ENCODE measurements around the gene TMEM42. TPM values are rescaled to one million over a fixed set of nuclear protein-coding genes. Genes with fewer than 3 reads are reported as not detected.

TMEM42 gene
- total RNA-seq, 4 donors from 2014 or later: 4.3 to 9.2 (median 7.0) TPM

DNA sequence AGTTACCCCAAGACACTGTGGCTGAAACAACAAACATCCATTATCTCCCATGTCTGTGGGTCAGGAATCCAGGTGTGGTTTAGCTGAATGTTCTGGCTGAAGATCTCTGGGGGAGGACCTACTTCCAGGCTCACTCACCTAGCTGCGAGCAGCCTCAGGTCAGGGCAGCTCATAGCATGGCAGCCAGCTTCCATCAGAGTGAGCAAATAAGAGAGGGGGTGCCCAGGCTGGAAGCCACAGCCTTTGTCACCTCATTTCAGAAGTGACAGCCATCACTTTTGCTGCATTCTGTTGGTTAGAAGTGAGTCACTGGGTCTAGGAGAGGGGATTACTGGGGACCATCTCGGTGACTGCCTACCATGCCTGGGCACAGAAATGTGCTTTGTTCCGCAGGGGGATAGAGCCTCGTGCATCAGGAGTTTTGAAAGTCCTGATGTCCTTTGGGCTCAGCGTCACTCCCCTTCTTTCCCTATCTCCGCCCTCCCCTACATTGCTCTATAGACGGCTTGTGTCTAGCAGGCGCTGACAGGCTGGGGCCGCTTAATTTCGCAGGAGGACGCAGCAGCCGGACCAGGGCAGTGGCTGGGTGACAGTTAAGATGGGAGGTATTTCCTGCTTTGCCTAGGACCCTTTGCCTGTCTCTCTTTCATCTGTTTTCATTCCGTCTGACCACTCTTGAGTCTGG is 38.1 kb downstream of the TMEM42 start:
- WGBS, 2 donors: 41 to 68% methylated on average over 6 to 9 of the region's 13 CpGs

DNA sequence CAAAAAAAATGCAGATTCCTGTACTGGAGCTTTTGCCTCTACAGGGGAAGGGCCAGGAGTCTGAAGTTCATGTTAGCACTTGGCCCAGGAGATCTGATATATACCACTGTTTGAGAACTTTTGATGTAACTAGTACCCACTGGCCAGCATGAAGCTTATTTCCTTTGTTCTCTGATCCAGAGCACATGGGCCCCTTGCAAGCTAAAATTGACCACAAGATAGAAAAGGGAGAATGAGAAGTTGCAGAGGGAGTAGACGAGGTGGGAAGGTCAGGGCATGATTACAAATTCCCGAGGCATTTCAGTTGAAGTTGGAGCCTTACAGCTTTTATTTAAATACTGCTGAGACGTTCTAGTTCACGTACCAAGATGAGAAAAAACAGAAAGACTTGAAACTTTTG is 40.9 kb downstream of the TMEM42 start:
- WGBS, 2 donors: 59 to 63% methylated on average over 4 of the region's 4 CpGs
- Histone ChIP-seq H3K4me3 (no peak overlapping the region), H3K27ac (no peak overlapping the region), H3K9me3 (no peaks in the 10 kb centered on the region), H3K4me1 (peaks cover 0 to 5% (median 0%) of the 10 kb centered on the region in 3 donors), H3K27me3 (peaks cover 0 to 53% (median 0%) of the 10 kb centered on the region in 4 donors), H3K36me3 (no peaks in the 10 kb centered on the region)
- no peak for TF ChIP-seq POLR2A (IDR thresholded peaks at IDR 0.05)
- TF ChIP-seq, protein P1, sequence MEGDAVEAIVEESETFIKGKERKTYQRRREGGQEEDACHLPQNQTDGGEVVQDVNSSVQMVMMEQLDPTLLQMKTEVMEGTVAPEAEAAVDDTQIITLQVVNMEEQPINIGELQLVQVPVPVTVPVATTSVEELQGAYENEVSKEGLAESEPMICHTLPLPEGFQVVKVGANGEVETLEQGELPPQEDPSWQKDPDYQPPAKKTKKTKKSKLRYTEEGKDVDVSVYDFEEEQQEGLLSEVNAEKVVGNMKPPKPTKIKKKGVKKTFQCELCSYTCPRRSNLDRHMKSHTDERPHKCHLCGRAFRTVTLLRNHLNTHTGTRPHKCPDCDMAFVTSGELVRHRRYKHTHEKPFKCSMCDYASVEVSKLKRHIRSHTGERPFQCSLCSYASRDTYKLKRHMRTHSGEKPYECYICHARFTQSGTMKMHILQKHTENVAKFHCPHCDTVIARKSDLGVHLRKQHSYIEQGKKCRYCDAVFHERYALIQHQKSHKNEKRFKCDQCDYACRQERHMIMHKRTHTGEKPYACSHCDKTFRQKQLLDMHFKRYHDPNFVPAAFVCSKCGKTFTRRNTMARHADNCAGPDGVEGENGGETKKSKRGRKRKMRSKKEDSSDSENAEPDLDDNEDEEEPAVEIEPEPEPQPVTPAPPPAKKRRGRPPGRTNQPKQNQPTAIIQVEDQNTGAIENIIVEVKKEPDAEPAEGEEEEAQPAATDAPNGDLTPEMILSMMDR (IDR thresholded peaks at IDR 0.05): no peak
- intact Hi-C loops (cut with DNase I): no loop called here
- DNase-seq: no peak

More for the DNA sequence above, 38.1 kb downstream of the TMEM42 start:
- H3K27ac ChIP-seq: no peak overlapping the region
- DNase-seq: no peak
- H3K4me3 ChIP-seq: no peak overlapping the region
- H3K4me1 ChIP-seq: peaks cover 0 to 5% (median 0%) of the 10 kb centered on the region in 3 donors
- TF ChIP-seq, protein P1 (IDR thresholded peaks at IDR 0.05): no peak
- no peak for TF ChIP-seq POLR2A (IDR thresholded peaks at IDR 0.05)
- H3K27me3 ChIP-seq: peaks cover 0 to 46% (median 0%) of the 10 kb centered on the region in 4 donors
- intact Hi-C loops (cut with DNase I): no loop called here
- H3K36me3 ChIP-seq: no peaks in the 10 kb centered on the region
- H3K9me3 ChIP-seq: no peaks in the 10 kb centered on the region

DNA sequence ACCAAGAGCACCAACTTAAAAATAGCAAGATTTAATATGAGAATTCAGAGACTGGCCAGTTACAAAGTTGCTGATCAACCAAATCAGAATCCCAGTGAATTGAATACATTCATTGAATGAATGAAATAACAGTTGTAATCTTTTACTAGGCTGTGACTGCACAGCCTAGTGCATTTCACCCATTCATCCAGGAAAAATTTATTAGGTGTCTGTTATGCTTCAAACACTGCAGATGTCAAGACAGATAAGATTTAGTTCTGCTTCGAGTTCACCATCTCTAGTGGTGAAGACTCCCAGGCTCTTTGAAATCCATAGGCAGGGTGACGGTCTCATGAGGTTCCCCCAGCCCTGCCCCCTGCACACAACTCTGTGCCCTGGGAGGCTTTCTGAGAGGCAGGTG is 41.6 kb downstream of the TMEM42 start:
- TF ChIP-seq, protein P1 (IDR thresholded peaks at IDR 0.05): no peak
- TF ChIP-seq POLR2A (IDR thresholded peaks at IDR 0.05): no peak
- no peaks in the 10 kb centered on the region for H3K9me3 ChIP-seq

DNA sequence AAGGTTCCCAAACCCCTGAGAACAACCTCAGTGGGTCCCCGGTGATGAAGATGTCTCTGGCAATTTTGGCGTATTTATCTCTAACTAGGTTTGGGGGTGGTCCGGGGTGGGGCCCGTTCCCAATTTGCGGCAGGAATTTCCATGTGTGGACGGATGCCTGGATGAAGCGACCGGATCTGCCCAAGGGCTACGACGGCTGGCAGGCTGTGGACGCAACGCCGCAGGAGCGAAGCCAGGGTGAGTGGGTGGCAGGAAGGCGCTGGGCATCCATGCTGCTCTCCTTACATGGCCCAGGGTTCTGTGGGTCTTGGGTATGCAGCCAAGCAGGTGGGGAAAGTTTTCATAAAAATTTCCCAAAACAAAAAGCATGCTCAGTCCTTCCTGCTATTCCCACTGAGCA is 42.0 kb downstream of the TMEM42 start:
- no peak overlapping the region for H3K27ac ChIP-seq
- 91% methylated on average over 12 of the region's 15 CpGs; no CpG with 5 or more reads in 1 of the 2 donors for WGBS, 2 donors

More for the DNA sequence above, 41.6 kb downstream of the TMEM42 start:
- 49 to 77% methylated on average over 2 of the region's 2 CpGs for WGBS, 2 donors
- intact Hi-C loops (cut with DNase I): no loop called here
- no peak for DNase-seq
- Histone ChIP-seq H3K27me3 (peaks cover 0 to 54% (median 0%) of the 10 kb centered on the region in 4 donors), H3K36me3 (no peaks in the 10 kb centered on the region), H3K27ac (no peak overlapping the region), H3K4me1 (peaks cover 0 to 5% (median 0%) of the 10 kb centered on the region in 3 donors), H3K4me3 (no peak overlapping the region)

More for the DNA sequence above, 42.0 kb downstream of the TMEM42 start:
- H3K36me3 ChIP-seq: no peaks in the 10 kb centered on the region
- H3K4me3 ChIP-seq: no peak overlapping the region
- peaks cover 0 to 5% (median 0%) of the 10 kb centered on the region in 3 donors for H3K4me1 ChIP-seq
- H3K27me3 ChIP-seq: peaks cover 0 to 51% (median 0%) of the 10 kb centered on the region in 4 donors
- DNase-seq: no peak
- TF ChIP-seq, protein P1 (IDR thresholded peaks at IDR 0.05): no peak
- TF ChIP-seq POLR2A (IDR thresholded peaks at IDR 0.05): no peak
- H3K9me3 ChIP-seq: no peaks in the 10 kb centered on the region
- intact Hi-C loops (cut with DNase I): no loop called here

Measured in esophagus squamous epithelium (tissue), 5 donors.